ENCODE measurements around the gene SLC19A3. TPM values are rescaled to one million over a fixed set of nuclear protein-coding genes. Genes with fewer than 3 reads are reported as not detected.
"Not testable (repeated sequence)": the region's sequence is repeated elsewhere in the genome, so short reads cannot be mapped to it uniquely, and the experiment has no call there.

Gene SLC19A3
- not detected for polyA plus RNA-seq (2012; ENCODE audit: low read depth, missing spikeins)

DNA sequence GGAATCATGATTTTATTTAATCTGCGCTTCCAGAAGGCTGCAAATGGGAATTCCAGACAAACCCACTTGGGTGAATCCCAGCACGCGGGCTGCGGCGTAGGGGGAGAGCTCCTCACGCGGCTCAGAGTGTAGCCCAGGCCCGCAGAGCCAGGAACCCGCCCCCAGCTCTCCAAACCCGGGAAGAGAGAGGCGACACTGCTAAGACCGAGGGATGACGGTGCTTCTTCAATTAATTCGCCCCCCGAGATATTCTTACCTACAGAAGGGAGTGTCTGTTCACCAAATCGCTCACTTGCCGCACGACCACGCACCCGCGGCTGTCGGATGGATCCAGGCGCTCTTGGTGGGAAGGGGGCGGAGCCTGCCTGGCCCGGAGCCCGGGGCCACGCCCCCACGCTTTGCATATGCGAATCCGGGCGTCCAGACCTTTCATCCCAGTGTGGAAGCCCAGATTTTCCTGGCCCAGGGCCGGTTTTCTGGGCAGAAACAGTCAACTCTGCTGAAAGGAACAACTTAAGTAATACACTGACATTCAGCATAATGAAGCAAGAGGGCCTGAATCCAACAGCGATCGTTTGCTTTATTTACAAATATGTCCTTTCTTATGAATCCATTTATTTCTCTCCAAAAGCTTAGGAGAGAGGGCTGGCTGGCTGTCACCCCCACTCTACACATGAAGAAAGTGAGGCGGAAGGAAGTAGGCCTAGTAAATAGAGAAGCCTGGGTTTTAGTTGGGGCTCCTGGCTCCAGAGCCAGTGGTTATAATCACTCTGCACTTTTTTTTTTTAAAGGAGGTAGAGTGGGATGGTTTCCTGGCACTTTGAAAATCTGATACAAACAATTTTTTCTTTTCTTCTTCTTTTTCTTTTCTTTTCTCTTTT lies at the start of gene SLC19A3:
Gene SLC19A3, minus strand, starts transcription at position 342 of the 881 bp plus-strand sequence. CDS start 15,710 bp downstream, outside the sequence.
- DNase-seq (ENCODE audit: insufficient read length, low spot score) (no peak), FAIRE-seq (no peak)
- TF ChIP-seq TAF1 (IDR thresholded peaks at IDR 0.05; ENCODE audit: low read depth, low read length): no peak

DNA sequence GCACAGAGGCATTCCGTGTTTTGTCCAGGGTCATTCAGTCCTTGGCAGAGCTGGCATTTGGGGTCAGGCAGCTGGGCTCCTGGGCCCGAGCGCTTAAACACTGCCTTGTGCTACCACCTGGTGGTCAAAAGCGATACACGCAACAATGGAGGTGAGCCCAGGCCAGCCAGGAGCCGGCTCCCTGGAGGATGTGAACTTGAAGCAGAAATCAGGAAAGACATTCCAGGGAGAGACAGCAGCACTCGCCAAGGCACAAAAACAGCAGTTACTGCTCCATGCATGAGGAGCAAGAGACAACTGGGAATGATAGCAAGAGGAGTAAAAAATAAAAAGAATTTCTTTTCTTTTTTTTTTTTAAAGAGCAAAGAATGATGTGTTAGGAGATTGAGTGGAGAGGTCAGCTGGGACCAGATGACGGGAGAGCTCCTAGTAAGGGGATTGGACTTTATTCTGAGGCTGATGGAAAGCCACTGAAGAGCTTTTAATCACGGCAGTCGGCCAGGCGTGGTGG lies 48.6 kb upstream of the SLC19A3 start:
- peak; percentile 78 for FAIRE-seq

DNA sequence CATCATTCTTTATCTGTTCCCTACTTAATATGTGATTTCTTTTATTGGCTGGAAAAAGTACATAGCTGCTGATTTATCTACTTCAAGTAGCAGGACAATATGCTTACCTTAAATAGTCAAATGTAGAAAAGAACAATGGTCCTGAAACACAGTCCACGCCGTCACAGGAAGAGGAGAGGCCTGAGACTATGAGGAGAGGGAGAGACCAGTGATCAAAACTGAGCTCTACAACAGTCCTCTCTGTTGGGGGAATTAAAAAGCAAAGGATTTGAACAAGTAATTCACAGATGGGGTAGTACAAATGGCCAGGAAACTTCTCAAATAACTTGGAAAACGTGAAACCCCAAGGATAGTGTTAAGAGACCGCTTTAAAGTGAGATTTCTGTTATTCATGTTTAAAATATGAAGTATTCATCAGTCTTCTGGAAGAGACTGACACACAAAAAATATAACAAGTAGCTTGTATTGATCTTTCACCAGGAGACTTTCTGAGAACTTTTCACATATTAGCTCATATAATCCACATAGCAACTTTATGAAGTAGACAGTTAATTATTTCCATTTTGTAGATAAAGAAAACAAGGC lies 48.1 kb upstream of the SLC19A3 start:
- FAIRE-seq (no peak), DNase-seq (ENCODE audit: insufficient read length, low spot score) (no peak)
- no peak for TF ChIP-seq POU2F2 (IDR thresholded peaks at IDR 0.05; ENCODE audit: low read depth, low read length)
- TF ChIP-seq POLR2AphosphoS5 (IDR thresholded peaks at IDR 0.05; ENCODE audit: low read depth, low read length): no peak
- TF ChIP-seq PAX5 (IDR thresholded peaks at IDR 0.05; ENCODE audit: insufficient read depth, low read length, severe bottlenecking): no peak
- no peak for TF ChIP-seq POLR2A (IDR thresholded peaks at IDR 0.05; ENCODE audit: low read depth, low read length)
- TF ChIP-seq TAF1 (IDR thresholded peaks at IDR 0.05; ENCODE audit: low read depth, low read length): no peak
- no peak for TF ChIP-seq SPI1 (IDR thresholded peaks at IDR 0.05; ENCODE audit: low read depth, low read length)

More for the DNA sequence above, 48.6 kb upstream of the SLC19A3 start:
- TF ChIP-seq SPI1 (IDR thresholded peaks at IDR 0.05; ENCODE audit: low read depth, low read length) (no peak), POLR2A (IDR thresholded peaks at IDR 0.05; ENCODE audit: low read depth, low read length) (no peak), POLR2AphosphoS5 (IDR thresholded peaks at IDR 0.05; ENCODE audit: low read depth, low read length) (no peak), TAF1 (IDR thresholded peaks at IDR 0.05; ENCODE audit: low read depth, low read length) (no peak), POU2F2 (IDR thresholded peaks at IDR 0.05; ENCODE audit: low read depth, low read length) (no peak), PAX5 (IDR thresholded peaks at IDR 0.05; ENCODE audit: insufficient read depth, low read length, severe bottlenecking) (no peak)
- peak; percentile 71 for DNase-seq (ENCODE audit: insufficient read length, low spot score)

DNA sequence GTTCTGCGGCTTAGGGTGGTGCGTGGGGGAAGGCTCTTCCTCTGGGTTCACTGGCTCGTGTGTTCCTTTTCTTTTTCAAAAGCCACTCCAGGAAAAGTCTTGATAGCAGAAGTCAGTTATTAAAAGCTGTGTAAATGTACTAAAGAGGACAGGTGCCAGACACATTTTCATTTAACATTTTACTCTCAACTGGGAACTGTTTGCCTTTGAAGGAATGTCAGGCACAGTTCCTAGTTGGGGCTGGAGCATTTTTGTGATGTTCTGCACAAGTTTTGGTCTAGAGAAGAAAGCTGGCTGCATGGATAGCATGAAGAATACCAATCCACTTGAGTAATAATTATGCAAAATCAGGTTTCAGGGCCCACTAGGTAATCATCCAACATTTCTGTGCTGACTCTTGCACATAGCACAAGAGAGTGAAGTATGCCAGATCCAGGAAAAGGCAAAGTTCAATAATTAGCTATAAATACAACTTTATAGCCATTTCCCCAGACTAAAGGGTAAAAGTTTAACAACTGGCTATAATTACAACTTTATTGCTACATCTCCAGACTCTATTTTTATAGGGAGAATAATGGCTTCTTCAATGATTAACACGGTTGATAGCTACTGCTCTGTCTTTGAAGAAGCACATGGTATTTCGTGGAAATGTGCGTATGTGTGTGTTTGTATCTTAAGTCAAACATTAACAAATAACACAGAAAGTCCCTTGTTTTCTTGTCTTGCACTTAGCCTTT lies 44.1 kb upstream of the SLC19A3 start:
- no peak for DNase-seq (ENCODE audit: insufficient read length, low spot score)
- FAIRE-seq: no peak
- no peak for TF ChIP-seq PAX5 (IDR thresholded peaks at IDR 0.05; ENCODE audit: insufficient read depth, low read length, severe bottlenecking)
- TF ChIP-seq POLR2A (IDR thresholded peaks at IDR 0.05; ENCODE audit: low read depth, low read length): no peak
- no peak for TF ChIP-seq SPI1 (IDR thresholded peaks at IDR 0.05; ENCODE audit: low read depth, low read length)
- no peak for TF ChIP-seq POLR2AphosphoS5 (IDR thresholded peaks at IDR 0.05; ENCODE audit: low read depth, low read length)
- no peak for TF ChIP-seq TAF1 (IDR thresholded peaks at IDR 0.05; ENCODE audit: low read depth, low read length)

DNA sequence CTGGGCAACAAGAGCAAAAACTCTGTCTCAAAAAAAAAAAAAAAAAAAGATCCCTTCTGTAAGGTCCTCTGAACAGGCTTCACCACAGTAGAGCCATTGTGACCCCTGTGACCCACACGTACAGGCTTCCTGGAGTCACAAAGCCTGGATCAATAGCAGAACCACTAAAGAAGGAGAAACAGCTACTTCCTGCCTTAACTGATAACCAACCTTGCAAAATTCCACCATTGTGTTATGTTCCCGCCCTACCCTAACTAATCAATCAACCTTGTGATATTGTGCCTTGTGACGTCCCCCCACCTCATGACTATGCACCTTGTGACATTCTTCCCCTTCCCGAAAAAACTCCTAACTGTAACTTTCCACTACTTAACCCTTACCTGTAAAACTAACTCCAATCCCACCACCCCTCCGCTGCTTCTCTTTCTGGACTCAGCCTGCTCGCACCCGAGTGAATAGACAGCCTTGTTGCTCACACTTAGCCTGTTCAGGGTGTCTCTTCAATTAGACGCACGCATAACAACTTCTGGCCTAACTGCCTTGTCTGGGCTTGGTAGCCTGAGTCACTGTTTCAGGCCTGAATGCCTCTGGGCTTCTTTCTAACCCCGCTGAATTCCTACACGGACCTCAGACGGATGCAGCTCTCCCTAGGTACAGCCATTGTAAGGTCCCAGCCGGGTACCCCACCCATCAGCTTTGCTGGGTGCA lies 41.7 kb upstream of the SLC19A3 start:
- TF ChIP-seq SPI1 (IDR thresholded peaks at IDR 0.05; ENCODE audit: low read depth, low read length): no peak
- no peak for TF ChIP-seq TAF1 (IDR thresholded peaks at IDR 0.05; ENCODE audit: low read depth, low read length)
- no peak for TF ChIP-seq POLR2A (IDR thresholded peaks at IDR 0.05; ENCODE audit: low read depth, low read length)
- no peak for TF ChIP-seq POLR2AphosphoS5 (IDR thresholded peaks at IDR 0.05; ENCODE audit: low read depth, low read length)
- no peak for TF ChIP-seq POU2F2 (IDR thresholded peaks at IDR 0.05; ENCODE audit: low read depth, low read length)
- TF ChIP-seq PAX5 (IDR thresholded peaks at IDR 0.05; ENCODE audit: insufficient read depth, low read length, severe bottlenecking): no peak
- no peak for DNase-seq (ENCODE audit: insufficient read length, low spot score)
- FAIRE-seq: no peak

DNA sequence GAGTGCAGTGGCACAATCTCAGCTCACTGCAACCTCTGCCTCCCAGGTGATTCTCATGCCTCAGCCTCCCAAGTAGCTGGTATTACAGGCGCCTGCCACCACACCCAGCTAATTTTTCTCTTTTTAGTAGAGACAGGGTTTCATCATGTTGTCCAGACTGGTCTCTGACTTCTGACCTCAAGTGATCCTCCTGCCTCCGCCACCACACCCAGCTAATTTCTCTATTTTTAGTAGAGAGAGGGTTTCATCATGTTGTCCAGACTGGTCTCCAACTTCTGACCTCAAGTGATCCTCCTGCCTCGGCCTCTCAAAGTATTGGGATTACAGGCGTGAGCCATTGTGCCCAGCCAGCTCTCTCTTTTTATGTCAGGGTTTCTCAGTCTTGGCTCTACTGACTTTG lies 38.4 kb upstream of the SLC19A3 start:
- not testable (repeated sequence) for FAIRE-seq; DNase-seq (ENCODE audit: insufficient read length, low spot score)

DNA sequence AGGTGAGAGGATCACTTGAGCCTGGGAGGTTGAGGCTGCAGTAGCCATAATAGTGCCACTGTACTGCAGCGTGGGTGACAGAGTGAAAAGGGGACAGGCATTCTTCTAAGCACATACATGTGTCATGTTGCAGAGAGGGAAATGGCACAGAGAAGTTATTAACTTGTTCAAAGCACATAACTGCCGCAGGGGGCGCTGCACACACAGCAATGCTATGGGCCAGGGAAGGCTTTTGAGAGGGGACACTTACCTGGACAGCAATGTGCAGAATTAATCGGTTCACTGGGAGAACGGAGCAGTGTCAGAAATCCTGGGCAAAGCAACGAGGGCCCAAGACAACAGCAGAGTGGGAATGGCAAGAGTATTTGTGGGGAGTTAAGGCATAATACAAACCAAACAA lies 30.3 kb upstream of the SLC19A3 start:
- no peak for DNase-seq (ENCODE audit: insufficient read length, low spot score)
- FAIRE-seq: no peak
- TF ChIP-seq POU2F2 (IDR thresholded peaks at IDR 0.05; ENCODE audit: low read depth, low read length): no peak
- no peak for TF ChIP-seq TAF1 (IDR thresholded peaks at IDR 0.05; ENCODE audit: low read depth, low read length)
- TF ChIP-seq SPI1 (IDR thresholded peaks at IDR 0.05; ENCODE audit: low read depth, low read length): no peak
- no peak for TF ChIP-seq POLR2A (IDR thresholded peaks at IDR 0.05; ENCODE audit: low read depth, low read length)
- no peak for TF ChIP-seq PAX5 (IDR thresholded peaks at IDR 0.05; ENCODE audit: insufficient read depth, low read length, severe bottlenecking)
- no peak for TF ChIP-seq POLR2AphosphoS5 (IDR thresholded peaks at IDR 0.05; ENCODE audit: low read depth, low read length)

DNA sequence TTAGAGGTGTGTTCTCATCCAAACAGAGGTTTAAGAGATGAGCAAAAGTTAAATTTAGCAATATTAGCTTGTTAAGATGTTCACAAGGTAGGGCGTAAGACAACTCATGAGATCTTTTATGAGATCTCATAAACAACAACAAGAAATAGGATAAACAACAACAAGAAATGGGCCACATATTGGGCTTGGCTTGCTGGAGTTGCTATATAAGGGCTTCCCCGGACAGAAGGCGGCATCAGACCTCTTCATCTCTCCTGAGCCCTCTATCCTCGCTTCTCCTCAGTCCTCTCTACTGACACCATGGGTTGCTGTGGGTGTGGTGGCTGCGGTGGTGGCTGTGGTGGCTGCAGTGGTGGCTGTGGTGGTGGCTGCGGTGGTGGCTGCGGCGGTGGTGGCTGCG lies 27.8 kb upstream of the SLC19A3 start, which contains the start of gene SCYGR8:
Gene SCYGR8, plus strand, starts transcription at position 301 of the 400 bp plus-strand sequence. Its CDS starts 0 bp downstream, at position 301.
- no peak for TF ChIP-seq TAF1 (IDR thresholded peaks at IDR 0.05; ENCODE audit: low read depth, low read length)
- no peak for TF ChIP-seq PAX5 (IDR thresholded peaks at IDR 0.05; ENCODE audit: insufficient read depth, low read length, severe bottlenecking)
- TF ChIP-seq POLR2AphosphoS5 (IDR thresholded peaks at IDR 0.05; ENCODE audit: low read depth, low read length): no peak
- TF ChIP-seq SPI1 (IDR thresholded peaks at IDR 0.05; ENCODE audit: low read depth, low read length): no peak
- FAIRE-seq: no peak
- DNase-seq (ENCODE audit: insufficient read length, low spot score): no peak

DNA sequence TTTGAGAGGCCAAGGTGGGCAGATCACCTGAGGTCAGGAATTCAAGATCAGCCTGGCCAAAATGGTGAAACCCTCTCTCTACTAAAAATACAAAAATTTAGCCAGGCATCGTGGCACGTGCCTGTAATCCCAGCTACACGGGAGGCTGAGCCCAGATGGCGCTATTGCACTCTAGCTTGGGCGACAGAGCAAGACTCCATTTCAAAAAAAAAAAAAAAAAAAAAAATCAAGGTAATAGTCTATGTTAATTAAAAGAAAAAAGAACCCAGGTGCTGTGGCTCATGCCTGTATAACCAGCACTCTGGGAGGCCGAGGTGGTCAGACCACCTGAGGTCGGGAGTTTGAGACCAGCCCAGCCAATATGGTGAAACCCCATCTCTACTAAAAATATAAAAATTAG lies 22.9 kb upstream of the SLC19A3 start:
- DNase-seq (ENCODE audit: insufficient read length, low spot score); FAIRE-seq: not testable (repeated sequence)

Data from GM12891 (cell line).